Measurements from ENCODE around the gene DPM2. TPM values are rescaled to one million over a fixed set of nuclear protein-coding genes. Genes with fewer than 3 reads are reported as not detected.

DPM2 gene
- total and polyA plus RNA-seq, 4 donors, result 20.5 to 51.3 (median 50.9) TPM

- 68 to 76% methylated on average over 6 of the region's 6 CpGs for WGBS, 2 donors
- Histone ChIP-seq H3K36me3 (ENCODE audit: control insufficient read depth in 4 of 4, insufficient read depth in 4 of 4, low read length in 4 of 4) (no peaks in the 10 kb centered on the region), H3K4me3 (no peak overlapping the region), H3K27ac (ENCODE audit: low read depth in 1 of 2, low read length in 1 of 2) (no peak overlapping the region), H3K9me3 (ENCODE audit: control insufficient read depth in 4 of 4, insufficient read depth in 3 of 4, low read length in 3 of 4) (no peaks in the 10 kb centered on the region), H3K4me1 (ENCODE audit: control insufficient read depth in 5 of 5, insufficient read depth in 5 of 5, low read length in 5 of 5) (peaks cover under 1 to 11% (median 3%) of the 10 kb centered on the region in 5 donors), H3K27me3 (ENCODE audit: control insufficient read depth in 3 of 3, insufficient read depth in 3 of 3, low read length in 2 of 3) (peaks cover 0 to 22% (median 14%) of the 10 kb centered on the region in 3 donors), H3K9ac (ENCODE audit: insufficient read depth in 1 of 2, low read length in 2 of 2) (no peak overlapping the region)
- DNase-seq (no peak), ATAC-seq (ENCODE audit: insufficient read depth, low FRiP score) (no peak)
- no peak for TF ChIP-seq CTCF (IDR thresholded peaks at IDR 0.05; ENCODE audit: control extremely low read depth, extremely low read depth)
Measured at GRCh38 chr9:127923046-127923445, 14.6 kb downstream of the DPM2 start.

GRCh38 chr9:127921557-127922120 is 16.0 kb downstream of the DPM2 start:
- no peak overlapping the region for H3K27ac ChIP-seq (ENCODE audit: low read depth in 1 of 2, low read length in 1 of 2)
- no peaks in the 10 kb centered on the region for H3K9me3 ChIP-seq (ENCODE audit: control insufficient read depth in 4 of 4, insufficient read depth in 3 of 4, low read length in 3 of 4)
- peaks cover 0 to 5% (median 4%) of the 10 kb centered on the region in 5 donors for H3K4me1 ChIP-seq (ENCODE audit: control insufficient read depth in 5 of 5, insufficient read depth in 5 of 5, low read length in 5 of 5)
- ATAC-seq (ENCODE audit: insufficient read depth, low FRiP score) (peak; percentile 29), DNase-seq (peak; percentile 58 to 70 (median 67))
- H3K9ac ChIP-seq (ENCODE audit: insufficient read depth in 1 of 2, low read length in 2 of 2), result no peak overlapping the region
- no peak overlapping the region for H3K4me3 ChIP-seq
- no peaks in the 10 kb centered on the region for H3K36me3 ChIP-seq (ENCODE audit: control insufficient read depth in 4 of 4, insufficient read depth in 4 of 4, low read length in 4 of 4)
- H3K27me3 ChIP-seq (ENCODE audit: control insufficient read depth in 3 of 3, insufficient read depth in 3 of 3, low read length in 2 of 3), result peaks cover 0 to 11% (median 8%) of the 10 kb centered on the region in 3 donors
- peak; percentile 96 for TF ChIP-seq CTCF (IDR thresholded peaks at IDR 0.05; ENCODE audit: control extremely low read depth, extremely low read depth)
- 10 to 13% methylated on average over 45 of the region's 45 CpGs for WGBS, 2 donors

- no peaks in the 10 kb centered on the region for H3K36me3 ChIP-seq (ENCODE audit: control insufficient read depth in 4 of 4, insufficient read depth in 4 of 4, low read length in 4 of 4)
- no peak overlapping the region for H3K9ac ChIP-seq (ENCODE audit: insufficient read depth in 1 of 2, low read length in 2 of 2)
- H3K4me3 ChIP-seq, result no peak overlapping the region
- H3K27me3 ChIP-seq (ENCODE audit: control insufficient read depth in 3 of 3, insufficient read depth in 3 of 3, low read length in 2 of 3), result peaks cover 0 to 3% (median 2%) of the 10 kb centered on the region in 3 donors
- H3K27ac ChIP-seq (ENCODE audit: low read depth in 1 of 2, low read length in 1 of 2), result no peak overlapping the region
- no peak for TF ChIP-seq CTCF (IDR thresholded peaks at IDR 0.05; ENCODE audit: control extremely low read depth, extremely low read depth)
- no peaks in the 10 kb centered on the region for H3K9me3 ChIP-seq (ENCODE audit: control insufficient read depth in 4 of 4, insufficient read depth in 3 of 4, low read length in 3 of 4)
- DNase-seq (no peak), ATAC-seq (ENCODE audit: insufficient read depth, low FRiP score) (no peak)
- peaks cover 2 to 13% (median 5%) of the 10 kb centered on the region in 5 donors for H3K4me1 ChIP-seq (ENCODE audit: control insufficient read depth in 5 of 5, insufficient read depth in 5 of 5, low read length in 5 of 5)
- 91 to 94% methylated on average over 7 of the region's 7 CpGs for whole genome bisulfite sequencing, 2 donors
Measured at GRCh38 chr9:127920794-127921193, 16.9 kb downstream of the DPM2 start.
